Measurements from ENCODE around the gene IL19. TPM values are rescaled to one million over a fixed set of nuclear protein-coding genes. Genes with fewer than 3 reads are reported as not detected.

IL19 gene
- total and polyA plus RNA-seq, 9 donors: not detected

GRCh38 chr1:206829282-206829681 lies 58.7 kb downstream of the IL19 start:
- Histone ChIP-seq H3K27me3 (no peaks in the 10 kb centered on the region), H3K27ac (no peak overlapping the region), H3K4me3 (no peak overlapping the region), H3K36me3 (no peaks in the 10 kb centered on the region), H3K9me3 (no peaks in the 10 kb centered on the region), H3K4me1 (ENCODE audit: insufficient read depth) (no peaks in the 10 kb centered on the region)
- 89 to 91% (median 89%) methylated on average over 6 of the region's 6 CpGs for WGBS, 3 donors
- no peak for DNase-seq
- intact Hi-C loops (cut with DNase I): no loop called here
- TF ChIP-seq CTCF (IDR thresholded peaks at IDR 0.05): no peak
- no peak for TF ChIP-seq POLR2A (IDR thresholded peaks at IDR 0.05)
- no peak for TF ChIP-seq EP300 (IDR thresholded peaks at IDR 0.05)

- H3K9me3 ChIP-seq: no peaks in the 10 kb centered on the region
- H3K4me3 ChIP-seq: no peak overlapping the region
- no peak overlapping the region for H3K27ac ChIP-seq
- DNase-seq: no peak
- TF ChIP-seq EP300 (IDR thresholded peaks at IDR 0.05) (no peak), CTCF (IDR thresholded peaks at IDR 0.05) (no peak), POLR2A (IDR thresholded peaks at IDR 0.05) (no peak)
- intact Hi-C loops (cut with DNase I): no loop called here
- no peaks in the 10 kb centered on the region for H3K36me3 ChIP-seq
- H3K27me3 ChIP-seq: no peaks in the 10 kb centered on the region
- no peaks in the 10 kb centered on the region for H3K4me1 ChIP-seq (ENCODE audit: insufficient read depth)
- WGBS, 3 donors: 90 to 94% (median 93%) methylated on average over 2 of the region's 2 CpGs
Observed at GRCh38 chr1:206829875-206830274, 59.3 kb downstream of the IL19 start.

GRCh38 chr1:206831650-206832049 lies 61.1 kb downstream of the IL19 start:
- intact Hi-C loops (cut with DNase I): no loop called here
- no peaks in the 10 kb centered on the region for H3K27me3 ChIP-seq
- DNase-seq: no peak
- no peak for TF ChIP-seq EP300 (IDR thresholded peaks at IDR 0.05)
- TF ChIP-seq CTCF (IDR thresholded peaks at IDR 0.05): no peak
- TF ChIP-seq POLR2A (IDR thresholded peaks at IDR 0.05): no peak
- H3K36me3 ChIP-seq: no peaks in the 10 kb centered on the region
- no peak overlapping the region for H3K4me3 ChIP-seq
- no peaks in the 10 kb centered on the region for H3K9me3 ChIP-seq
- no peak overlapping the region for H3K27ac ChIP-seq
- 73 to 81% (median 80%) methylated on average over 4 of the region's 4 CpGs for WGBS, 3 donors
- no peaks in the 10 kb centered on the region for H3K4me1 ChIP-seq (ENCODE audit: insufficient read depth)

GRCh38 chr1:206832352-206832880 lies 61.8 kb downstream of the IL19 start:
- 35 to 44% (median 38%) methylated on average over 2 of the region's 2 CpGs for WGBS, 3 donors
- Histone ChIP-seq H3K4me1 (ENCODE audit: insufficient read depth) (no peaks in the 10 kb centered on the region), H3K4me3 (no peak overlapping the region), H3K36me3 (no peaks in the 10 kb centered on the region), H3K27ac (no peak overlapping the region), H3K9me3 (no peaks in the 10 kb centered on the region), H3K27me3 (no peaks in the 10 kb centered on the region)
- intact Hi-C loops (cut with DNase I): no loop called here
- no peak for TF ChIP-seq POLR2A (IDR thresholded peaks at IDR 0.05)
- TF ChIP-seq EP300 (IDR thresholded peaks at IDR 0.05): no peak
- TF ChIP-seq CTCF (IDR thresholded peaks at IDR 0.05): no peak
- no peak for DNase-seq
